NCI-H226 (cell line): Measurements from ENCODE around the gene BRD4.
"Not testable (repeated sequence)": the region's sequence is repeated elsewhere in the genome, so short reads cannot be mapped to it uniquely, and the experiment has no call there.

Experiments used
- DNase-seq: peaks from one replicate; pipeline ENCODE4 v3.0.0-alpha.2; 2015

BRD4 gene

DNA sequence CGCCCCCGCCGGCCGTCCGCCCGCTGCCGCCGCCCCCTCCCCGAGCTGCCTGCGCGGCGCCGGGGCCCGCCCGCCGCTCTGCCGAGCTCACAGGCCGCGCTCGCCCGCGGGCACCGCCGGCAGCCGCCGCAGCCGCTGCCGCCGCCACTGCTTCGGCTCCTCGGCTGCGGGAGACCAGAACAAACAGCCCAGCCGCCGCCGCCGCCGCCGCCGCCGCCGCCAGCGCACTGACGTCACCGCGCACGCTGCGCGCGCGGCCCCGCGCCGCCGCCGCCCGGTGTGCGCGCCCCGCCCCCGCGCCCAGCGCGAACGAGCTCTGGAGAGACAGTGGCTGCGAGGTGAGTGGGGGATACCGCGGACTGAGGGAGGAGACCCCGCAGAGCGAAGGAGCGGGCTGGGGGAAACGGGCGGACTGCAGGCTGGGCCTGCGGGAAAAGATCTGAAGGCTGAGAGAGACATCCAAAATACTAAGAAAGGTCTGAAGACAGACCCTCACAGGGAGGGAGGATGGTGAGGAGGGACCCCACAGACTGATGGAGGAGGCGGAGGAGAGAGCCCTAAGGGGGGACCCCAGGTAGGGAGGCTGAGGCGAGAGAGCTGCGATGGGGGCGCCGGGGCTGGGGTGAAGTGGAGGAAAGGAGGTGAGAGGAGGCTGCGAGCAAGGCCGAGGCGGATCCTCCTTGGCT lies at the start of gene BRD4:
TSS of gene BRD4 (minus strand) at position 229 of the 686 bp plus-strand sequence. CDS start 59,440 bp downstream, outside the sequence.
- peak; percentile 15 for DNase-seq

DNA sequence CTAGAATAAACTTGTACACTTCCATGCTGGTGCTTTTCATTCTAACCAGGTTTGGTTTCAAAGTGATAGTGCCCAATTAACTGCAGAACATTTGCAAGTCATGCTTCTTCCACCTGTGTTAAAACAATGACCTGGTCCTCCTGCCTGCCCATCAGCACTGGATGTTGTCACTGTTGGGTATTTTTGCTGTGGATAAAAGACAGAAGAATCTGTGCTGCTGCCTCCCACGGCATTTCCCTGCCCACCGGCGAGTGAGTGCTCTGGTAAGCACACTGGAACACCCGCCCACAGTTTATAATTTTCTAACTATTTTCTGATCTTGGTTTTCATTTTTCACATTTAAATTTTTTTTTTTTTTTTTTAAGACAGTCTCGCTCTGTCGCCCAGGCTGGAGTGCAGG lies 49.5 kb upstream of the BRD4 start:
- DNase-seq: no peak

DNA sequence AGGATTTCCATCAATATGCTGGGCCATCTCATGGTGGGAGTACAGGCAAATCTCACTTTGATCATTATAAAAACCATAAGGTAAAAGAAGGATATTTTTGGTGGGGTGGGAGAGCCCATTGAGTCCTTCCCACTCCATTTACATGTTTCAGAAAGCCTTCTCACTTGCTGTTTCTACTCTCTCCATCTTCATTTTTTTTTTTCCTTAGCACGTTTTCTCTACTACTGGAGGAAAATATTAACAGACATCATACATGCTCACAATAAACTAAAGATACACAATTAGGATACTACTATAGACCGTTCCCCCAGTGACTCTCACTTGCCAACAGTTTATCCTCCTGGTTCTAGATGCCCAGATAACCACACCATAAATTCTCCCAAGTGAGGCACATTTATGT lies 49.1 kb upstream of the BRD4 start:
- no peak for DNase-seq

DNA sequence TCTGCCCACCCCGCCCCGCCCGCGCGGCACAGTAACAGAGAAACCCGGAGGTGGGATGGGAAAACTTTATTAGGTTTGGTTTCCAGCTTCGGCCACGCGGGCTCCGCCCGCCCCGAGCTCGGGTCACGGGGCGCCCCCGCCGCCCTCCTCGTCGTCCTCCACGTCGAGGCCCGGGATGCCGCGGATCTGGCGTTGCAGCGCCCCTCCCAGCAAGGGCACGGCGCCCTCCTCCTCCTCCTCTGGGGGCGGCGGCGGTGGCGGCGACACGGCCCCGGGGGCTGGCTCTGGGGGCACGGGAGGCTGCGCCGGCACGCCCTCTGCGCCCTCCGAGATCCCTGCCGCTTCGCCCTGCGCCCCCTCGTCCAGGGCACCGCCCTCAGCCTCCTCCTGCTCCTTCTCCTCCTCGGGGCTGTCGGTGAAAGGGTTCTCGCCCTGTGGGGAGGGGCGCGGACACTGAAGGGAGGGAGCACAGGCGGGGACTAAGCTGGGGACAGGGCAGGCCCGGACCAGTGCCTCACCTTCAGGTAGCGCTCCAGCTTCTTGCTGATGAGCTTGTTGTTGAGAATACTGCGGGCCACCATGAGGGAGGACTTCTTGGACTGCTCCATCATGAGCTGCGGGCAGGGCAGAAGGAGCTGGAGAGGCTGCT lies 47.8 kb upstream of the BRD4 start:
- DNase-seq: peak; percentile 36

DNA sequence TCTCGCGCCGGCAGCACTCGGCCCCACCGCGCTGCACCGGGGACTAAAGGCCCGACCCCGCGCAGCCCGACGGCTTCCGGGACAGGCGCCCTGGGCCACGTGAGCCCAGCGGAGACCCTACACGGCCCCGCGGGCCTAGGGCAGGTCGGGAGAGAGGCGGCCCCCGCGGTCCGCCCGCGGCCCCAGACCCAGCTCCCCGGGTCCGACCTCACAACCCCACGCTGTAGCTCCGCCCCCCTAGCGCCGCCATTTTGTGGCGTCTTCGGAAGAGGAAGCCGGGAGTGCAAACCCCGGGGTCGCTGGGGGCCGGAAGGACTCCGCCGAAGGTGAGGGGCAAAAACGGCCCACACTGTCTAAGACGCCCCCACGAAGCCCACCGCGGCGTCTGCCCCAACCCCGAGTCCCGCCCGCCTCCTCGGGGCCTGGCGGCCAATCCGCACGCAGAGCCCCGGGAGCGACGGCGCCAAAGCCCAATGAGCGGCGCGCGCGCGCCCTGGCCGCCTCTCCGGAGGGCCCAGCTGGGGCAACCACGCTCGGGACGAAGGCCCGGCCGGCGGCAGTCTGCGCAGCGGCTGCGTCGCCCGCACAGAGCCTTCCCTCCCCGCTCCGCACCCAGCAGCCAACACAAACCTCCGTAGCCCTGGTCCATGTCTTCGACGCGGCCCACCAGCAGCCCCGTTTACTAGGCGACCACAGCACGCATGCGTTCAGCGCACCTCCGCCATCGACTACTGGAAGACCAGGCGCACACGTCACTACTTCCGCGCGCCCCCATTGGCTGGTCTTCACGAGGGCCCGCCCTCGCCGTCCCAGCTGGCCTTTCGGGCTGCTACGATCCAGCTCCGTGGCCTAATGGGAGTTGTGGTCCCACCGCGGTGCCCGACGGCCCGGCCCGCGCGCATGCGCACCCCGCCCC lies 47.0 kb upstream of the BRD4 start, which contains the start of gene AKAP8:
TSS of gene AKAP8 (minus strand) at position 705 of the 916 bp plus-strand sequence. CDS start at position 649, 56 bp downstream.
- peak; percentile 96 for DNase-seq

DNA sequence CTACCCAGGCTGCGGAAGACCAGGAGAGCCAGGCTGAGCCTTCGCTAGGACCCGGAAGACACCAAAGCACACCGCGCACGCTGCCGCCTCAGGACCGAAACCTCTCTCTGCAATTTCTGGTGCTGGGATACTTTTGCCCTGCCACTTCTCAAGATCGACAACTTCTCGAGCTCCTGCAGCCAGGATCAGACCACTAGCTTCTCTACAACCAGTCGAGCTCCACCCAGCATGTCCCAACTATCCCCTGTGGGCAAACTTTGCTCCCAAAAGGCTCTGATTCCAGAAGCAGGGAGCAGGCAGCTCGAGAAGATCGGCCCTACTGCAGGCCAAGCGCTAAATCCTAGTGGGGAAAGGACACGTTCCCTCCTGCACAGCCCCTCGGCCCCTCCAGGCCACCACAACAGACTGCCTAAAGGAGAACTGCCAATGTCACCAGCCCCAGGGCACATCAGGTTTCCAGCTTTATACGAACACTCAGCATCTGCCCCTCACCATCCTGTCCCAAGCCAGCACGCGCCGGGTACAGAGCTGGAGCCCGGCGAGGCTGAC lies 46.3 kb upstream of the BRD4 start:
- DNase-seq: peak; percentile 34

DNA sequence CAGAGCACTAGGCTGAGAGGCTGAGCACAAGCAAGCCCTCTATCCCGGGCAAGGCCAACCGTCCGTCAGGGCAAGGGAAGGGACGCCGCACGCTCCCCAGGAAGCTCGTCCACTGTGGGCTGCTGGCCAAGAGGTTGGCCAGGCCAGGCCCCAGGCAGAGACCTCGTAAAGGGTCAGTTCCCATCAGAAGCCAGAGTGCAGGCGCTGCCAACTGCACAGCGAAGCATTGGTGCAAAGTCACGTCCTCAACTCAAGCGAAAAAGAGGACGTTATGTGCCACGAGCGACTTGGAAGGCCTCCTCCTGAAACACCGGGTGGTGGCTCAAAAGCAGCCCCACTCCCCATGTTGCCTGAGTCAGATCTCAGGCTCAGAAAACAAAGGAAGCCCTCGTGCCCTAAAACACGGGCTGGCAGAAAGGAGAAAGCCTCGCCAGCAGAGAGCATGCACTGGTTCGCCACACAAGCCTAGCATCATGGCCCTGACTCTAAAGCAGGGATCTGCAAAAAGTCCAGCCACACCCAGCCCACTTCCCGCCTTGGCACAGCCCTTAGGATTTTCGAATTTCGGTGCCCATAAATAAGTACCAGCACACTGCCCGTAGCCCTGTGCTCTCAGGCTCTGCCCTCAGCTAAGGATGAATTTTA lies 42.6 kb upstream of the BRD4 start:
- DNase-seq: no peak

DNA sequence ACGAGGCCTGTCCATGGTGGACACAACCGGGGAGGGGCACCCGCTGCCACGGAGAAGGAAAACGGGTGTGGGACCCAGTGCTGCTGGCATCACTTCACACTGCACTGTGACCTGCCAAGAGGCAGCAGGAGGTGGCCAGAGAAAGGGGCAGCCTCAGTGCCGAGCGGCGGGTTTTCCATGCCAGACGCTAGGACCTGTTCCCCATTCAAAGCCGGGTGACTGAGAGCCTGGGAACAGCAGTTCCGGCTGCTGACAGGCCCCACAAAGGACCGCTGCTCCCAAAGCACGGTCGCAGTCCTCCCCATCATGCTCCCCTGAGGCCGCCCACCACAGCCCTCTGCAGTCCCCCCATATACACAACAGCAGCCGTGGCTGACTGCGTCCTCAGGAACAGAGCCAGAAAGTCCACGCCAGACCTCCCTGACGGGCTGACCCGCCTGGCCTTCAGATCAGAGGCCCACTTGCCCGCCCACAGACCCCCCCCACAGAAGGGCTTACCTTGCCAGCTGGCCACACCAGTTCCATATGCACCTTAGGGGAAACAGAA lies 41.8 kb upstream of the BRD4 start:
- DNase-seq: no peak

DNA sequence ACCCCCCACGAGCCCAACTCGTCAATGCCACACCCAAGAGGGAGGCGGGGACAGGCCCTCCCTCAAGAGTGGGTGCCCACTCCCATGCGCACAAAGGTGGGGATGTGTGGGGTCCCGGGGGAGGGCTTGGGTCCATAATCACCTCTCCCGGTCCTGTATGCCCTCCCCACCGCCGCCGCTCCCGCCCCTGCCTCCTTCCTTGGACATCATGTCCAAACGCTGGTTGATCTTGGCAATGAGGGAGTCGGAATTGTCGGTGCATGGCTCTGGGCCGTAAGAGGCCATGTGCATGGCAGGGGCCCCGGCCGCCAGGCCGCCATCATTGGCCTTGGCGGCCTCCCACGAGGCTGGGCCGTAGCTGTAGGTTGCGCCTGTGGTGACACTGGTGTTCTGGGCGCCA lies 41.3 kb upstream of the BRD4 start:
- no peak for DNase-seq

DNA sequence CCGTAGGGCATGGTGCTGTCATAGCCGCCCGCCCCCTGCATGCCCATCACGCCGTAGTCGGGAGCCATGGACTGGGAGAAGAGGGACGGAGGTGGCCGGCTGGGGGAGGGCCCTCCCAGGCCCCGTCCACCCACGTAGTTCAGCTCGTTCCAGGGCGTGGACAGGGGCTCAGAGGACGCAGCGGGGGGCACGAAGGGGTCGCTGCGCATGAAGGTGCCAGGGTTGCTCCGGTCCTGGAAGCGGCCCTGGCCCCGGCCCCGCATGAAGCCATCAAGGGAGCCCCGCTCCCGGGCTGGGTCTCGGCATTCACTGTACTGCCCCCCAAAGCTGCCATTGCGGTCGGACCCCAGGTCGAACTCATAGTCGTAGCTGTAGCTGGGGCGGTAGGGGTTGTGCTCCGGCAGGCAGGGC lies 40.6 kb upstream of the BRD4 start:
- no peak for DNase-seq

DNA sequence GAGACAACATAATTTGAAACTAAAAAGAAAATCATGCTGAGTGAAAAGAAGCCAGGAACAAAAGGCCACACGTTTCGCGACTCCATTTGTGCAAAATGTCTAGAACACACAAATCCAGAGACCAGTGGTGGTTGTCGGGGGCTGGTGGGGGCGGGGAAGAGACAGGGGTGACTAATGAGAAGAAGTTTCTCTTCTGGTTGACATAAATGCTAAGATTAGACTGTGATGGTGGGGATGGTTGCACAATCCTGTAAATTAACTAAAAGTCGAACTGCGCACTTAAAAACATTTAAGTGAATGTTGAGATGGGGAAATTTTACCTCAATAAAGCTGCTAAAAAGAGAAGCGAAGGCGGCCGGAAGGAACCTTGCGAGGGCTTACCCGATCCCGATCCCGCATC lies 40.1 kb upstream of the BRD4 start:
- DNase-seq: no peak

DNA sequence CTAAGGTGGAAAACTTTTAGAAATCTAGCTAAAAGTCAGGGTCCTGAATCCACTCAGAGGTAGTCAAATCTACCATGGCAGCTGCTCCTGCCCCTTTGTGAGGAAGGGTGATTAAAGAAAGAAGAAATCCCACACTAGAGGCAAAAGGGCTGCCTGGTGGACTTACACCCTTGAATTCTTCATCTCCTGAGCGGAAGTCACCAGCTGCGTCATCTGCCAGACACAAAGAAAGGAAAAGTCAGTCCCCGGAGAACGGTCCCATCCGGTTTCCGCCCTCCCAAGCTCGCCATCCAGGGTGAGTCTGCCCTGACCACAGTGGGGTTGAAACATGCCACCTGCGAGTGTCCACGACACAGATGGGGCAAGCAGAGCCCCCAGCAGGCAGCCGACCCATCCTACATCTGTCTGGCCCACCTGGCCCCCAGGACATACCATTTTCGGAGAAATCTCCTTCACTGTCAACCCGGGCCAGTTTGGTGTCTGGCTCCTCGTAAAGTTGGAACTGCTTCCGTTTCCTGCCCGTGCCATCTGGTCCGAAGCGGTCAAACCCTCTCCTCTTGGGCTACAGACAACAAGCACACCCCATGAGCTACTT lies 39.5 kb upstream of the BRD4 start:
- DNase-seq: no peak

DNA sequence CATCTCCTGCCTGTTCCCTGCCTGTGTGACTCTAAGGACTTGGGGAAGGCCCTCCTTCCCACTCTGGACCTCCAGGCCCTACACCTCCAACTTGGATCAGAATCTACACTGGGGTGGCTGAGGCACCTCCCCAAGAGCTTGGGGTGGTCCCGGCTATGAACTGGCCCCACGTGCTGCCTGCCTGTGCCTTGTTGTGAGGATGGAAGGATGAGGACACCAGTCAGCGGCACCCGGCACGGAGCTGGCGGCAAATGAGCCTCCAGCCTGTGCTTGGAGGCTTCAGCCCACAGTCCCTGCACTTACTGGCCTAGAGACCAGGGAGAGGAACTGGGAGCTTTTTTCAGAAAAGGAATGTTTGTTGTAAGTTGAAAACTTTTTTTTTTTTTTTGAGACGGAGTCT lies 38.8 kb upstream of the BRD4 start:
- DNase-seq: no peak

DNA sequence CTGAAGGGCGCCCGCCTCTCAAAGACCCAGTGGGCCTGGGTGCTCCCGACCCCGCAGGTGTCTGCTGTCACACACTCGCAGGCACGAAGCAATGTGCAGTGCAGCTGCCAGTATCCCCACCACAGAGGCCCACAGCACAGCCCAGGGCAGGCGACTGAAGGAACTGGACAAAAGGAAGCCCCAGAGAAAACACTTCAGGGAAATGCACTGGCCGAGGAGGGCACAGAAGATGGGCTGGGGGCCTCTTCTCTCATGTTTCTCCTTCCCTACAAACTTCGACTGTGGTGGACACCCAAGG lies 37.2 kb upstream of the BRD4 start:
- DNase-seq: no peak

DNA sequence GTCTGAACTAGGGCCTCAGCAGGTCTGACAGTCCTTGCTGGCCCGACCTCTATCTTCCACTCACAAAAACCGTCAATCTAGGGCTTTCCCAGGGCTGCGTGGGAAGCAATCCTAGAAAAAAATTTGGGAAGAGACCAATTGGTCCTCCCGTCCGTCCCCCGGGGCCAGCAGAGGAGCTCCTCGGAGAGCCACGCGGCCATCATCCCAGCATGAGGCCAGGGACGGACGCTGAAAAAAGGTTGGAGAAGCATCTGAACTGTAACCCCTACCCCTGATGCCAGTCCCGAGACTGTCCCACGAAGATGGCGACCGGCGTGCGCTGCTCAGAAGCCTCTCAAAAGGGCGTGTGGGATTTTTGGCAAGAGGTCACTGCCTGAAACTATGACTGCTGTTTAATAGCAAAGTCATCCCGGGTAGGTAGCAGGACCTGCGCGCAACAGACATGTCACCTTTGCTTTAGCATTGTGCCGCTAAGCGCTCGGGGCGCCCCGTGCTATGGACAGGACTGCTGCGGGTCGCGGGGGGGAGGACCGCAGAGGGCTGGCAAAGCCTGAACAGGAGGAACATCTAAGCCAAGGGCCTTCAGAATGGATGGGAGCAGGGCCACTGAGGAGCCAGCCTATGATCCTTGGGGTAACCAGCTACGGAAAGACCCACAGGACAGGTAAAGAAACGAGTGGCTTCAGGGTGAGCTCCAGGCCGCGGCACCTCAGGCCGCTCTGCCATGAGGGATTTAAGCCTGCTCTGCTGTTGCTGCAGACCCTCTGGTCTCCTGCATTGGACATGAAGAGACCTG lies 36.7 kb upstream of the BRD4 start:
- DNase-seq: no peak

DNA sequence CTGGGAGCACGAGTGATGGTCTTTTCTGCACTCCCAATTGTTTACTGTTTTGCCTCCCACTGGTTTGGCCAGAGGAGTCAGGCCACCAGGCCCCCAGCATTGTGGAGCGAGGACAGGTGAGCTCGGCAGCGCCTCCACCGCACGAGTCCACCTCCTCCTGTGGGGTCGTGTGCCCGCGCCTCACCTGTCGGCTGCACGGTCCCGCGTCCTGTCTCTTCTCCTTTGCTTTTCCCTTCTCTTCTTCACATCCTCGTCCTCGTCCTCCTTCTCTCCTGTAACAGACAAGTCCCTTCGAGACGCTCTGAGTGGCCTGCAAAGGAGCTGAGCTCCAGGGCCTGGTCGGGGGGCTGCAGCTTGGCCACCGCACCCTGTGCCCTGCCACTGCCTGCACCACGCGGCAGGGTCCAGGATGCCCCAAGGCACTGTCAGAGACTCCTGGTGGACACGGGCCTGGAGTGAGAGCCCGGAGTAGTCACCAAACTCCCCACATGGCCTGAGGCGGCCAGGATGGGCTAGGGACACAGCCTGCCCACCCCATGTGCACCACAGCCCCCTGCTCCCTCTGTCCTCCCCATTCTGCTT lies 35.8 kb upstream of the BRD4 start:
- no peak for DNase-seq

DNA sequence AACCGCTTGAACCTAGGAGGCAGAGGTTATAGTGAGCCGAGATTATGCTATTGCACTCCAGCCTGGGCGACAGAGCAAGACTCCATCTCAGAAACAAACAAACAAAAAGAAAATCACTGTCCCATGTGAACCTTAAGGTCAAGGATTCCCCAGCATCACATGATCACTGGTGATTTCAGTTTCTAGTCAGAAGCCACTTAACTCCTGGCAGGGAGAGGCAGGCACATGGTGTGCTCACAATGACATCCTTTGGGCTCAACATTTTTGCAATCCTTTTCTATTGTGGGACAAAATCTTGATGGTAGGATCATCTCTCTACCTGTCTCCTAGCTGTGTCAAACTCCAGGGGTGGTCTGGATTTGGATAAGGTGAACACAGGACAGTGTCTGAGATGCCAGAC lies 35.1 kb upstream of the BRD4 start:
- no peak for DNase-seq

DNA sequence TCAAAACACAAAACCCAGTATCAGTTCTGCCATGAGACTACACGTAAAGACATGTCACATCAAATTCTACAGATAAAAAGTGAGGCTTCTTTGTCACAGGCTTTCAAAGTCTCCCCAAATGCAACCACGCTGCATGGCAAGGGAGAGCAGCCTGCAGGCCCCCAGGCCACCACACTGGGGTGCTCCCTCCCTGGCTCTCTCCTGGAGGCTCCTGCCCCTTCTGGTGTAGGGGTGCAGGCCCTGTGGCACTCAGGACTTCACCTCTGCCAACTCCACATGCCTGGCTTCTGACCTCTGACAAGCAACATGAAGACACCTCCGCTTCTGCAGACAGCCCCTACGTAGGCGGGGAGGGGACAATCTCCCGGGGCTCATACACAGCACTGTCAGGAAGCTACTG lies 32.9 kb upstream of the BRD4 start:
- DNase-seq: no peak

DNA sequence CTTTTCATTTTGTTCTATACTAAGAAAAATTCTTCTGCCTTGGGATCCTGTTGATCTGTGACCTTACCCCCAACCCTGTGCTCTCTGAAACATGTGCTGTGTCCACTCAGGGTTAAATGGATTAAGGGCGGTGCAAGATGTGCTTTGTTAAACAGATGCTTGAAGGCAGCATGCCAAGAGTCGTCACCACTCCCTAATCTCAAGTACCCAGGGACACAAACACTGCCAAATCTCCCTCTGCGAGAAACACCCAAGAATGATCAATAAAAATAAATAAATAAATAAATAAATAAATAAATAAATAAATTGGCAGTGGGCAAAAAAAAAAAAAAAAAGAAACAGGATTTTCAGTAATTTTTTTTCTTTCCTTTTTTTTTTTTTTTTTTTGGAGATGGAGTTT lies 31.5 kb upstream of the BRD4 start:
- not testable (repeated sequence) for DNase-seq

DNA sequence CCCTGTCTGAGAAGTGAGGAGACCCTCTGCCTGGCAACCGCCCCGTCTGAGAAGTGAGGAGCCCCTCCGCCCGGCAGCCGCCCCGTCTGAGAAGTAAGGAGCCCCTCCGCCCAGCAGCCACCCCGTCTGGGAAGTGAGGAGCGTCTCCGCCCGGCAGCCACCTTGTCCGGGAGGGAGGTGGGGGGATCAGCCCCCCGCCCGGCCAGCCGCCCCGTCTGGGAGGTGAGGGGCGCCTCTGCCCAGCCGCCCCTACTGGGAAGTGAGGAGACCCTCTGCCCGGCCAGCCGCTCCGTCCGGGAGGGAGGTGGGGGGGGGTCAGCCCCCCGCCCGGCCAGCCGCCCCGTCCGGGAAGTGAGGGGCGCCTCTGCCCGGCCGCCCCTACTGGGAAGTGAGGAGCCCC lies 30.7 kb upstream of the BRD4 start:
- not testable (repeated sequence) for DNase-seq

DNA sequence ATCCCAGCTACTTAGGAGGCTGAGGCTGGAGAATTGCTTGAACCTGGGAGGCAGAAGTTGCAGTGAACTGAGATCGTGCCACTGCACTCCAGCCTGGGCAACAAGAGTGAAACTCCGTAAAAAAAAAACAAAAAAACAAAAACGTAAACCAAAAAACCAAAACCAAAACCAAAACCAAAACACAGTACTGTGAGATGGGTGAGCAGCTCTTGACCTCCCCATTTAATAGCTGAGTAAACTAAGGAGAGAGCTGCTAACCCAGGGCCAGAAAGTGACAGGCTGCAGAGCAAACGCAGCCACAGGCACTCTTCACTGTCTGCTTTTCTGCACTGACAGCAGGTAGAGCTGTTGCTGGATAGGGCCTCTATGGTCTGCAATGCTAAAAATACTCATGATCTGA lies 27.7 kb upstream of the BRD4 start:
- not testable (repeated sequence) for DNase-seq
